K562 (cell line): ENCODE data around the gene ITGAX. TPM values are rescaled to one million over a fixed set of nuclear protein-coding genes. Genes with fewer than 3 reads are reported as not detected.

Experiments
- ATF3 ChIP-seq, 2 experiments: fragments of 450-650 bp in 1 of 2; sonication (generic) in 1 of 2; formaldehyde crosslinking in 1 of 2; IDR thresholded peaks in 1 of 2; conservative IDR thresholded peaks in 1 of 2; 2 replicates each; pipeline versions ENCODE4 v1.6.1 to v1.8.1; 2016 to 2023; ENCODE audit warnings: mild to moderate bottlenecking in 2 of 2, moderate library complexity in 2 of 2, inconsistent platforms in 1 of 2, missing genetic modification reagents in 1 of 2
- ATF7 ChIP-seq: fragments of 450-650 bp; IDR thresholded peaks from 2 replicates; pipeline ENCODE4 v1.7.1; 2014; ENCODE audit warnings: mild to moderate bottlenecking, moderate library complexity
- BMI1 ChIP-seq: fragments of 150-350 bp; IDR thresholded peaks from 2 replicates; pipeline ENCODE4 v1.6.1; 2014; ENCODE audit warnings: low read length
- CC2D1A ChIP-seq: fragments of 450-650 bp; IDR thresholded peaks from 2 replicates; pipeline ENCODE4 v1.6.1; 2017; ENCODE audit warnings: mild to moderate bottlenecking
- CREB3L1 ChIP-seq: fragments of 450-650 bp; IDR thresholded peaks from 2 replicates; pipeline ENCODE4 v1.6.1; 2014; ENCODE audit warnings: low read depth, mild to moderate bottlenecking, moderate library complexity, borderline replicate concordance
- ELK3 ChIP-seq: fragments of 450-650 bp; formaldehyde crosslinking; IDR thresholded peaks from 2 replicates; pipeline ENCODE4 v1.4.0; 2020; ENCODE audit warnings: mild to moderate bottlenecking
- FOXJ2 ChIP-seq: fragments of 200-800 bp; sonication (Bioruptor generic); IDR thresholded peaks from 2 replicates; pipeline ENCODE4 v1.6.1; 2016; ENCODE audit warnings: missing genetic modification characterization, missing compliant biosample characterization
- FUS ChIP-seq: fragments of 200-400 bp; formaldehyde crosslinking; optimal IDR thresholded peaks from 2 replicates; pipeline ENCODE3; 2017; ENCODE audit warnings: low read depth, low read length
- NFE2 ChIP-seq: IDR thresholded peaks from 2 replicates; pipeline ENCODE4 v1.6.1; 2014; ENCODE audit warnings: antibody characterized with exemption, low read depth
- NFRKB ChIP-seq: fragments of 450-650 bp; IDR thresholded peaks from 2 replicates; pipeline ENCODE4 v1.6.1; 2016; ENCODE audit warnings: low read depth
- NRF1 ChIP-seq, 2 experiments: fragments of 450-650 bp; IDR thresholded peaks in 1 of 2; conservative IDR thresholded peaks in 1 of 2; 2 replicates each; pipeline ENCODE4 v1.6.1; 2014; ENCODE audit warnings: mild to moderate bottlenecking in 2 of 2
- PCBP2 ChIP-seq: fragments of 200-400 bp; formaldehyde crosslinking; IDR thresholded peaks from 2 replicates; pipeline ENCODE4 v1.6.1; 2018; ENCODE audit warnings: low read length, low read depth, mild to moderate bottlenecking, moderate library complexity; ENCODE audit not compliant: poor library complexity, severe bottlenecking
- RAD21 ChIP-seq, 2 experiments: fragments of 250-450 bp in 1 of 2; fragments of 450-650 bp in 1 of 2; sonication (Bioruptor Pico) in 1 of 2; formaldehyde crosslinking in 1 of 2; IDR thresholded peaks in 1 of 2; conservative IDR thresholded peaks in 1 of 2; 2 replicates each; pipeline versions ENCODE4 v1.4.0 to v1.8.0; 2020 to 2022; ENCODE audit warnings: mild to moderate bottlenecking in 2 of 2, moderate library complexity in 1 of 2
- RFX5 ChIP-seq: IDR thresholded peaks from 2 replicates; pipeline ENCODE4 v1.6.1; 2011; ENCODE audit warnings: low read depth, mild to moderate bottlenecking, improper control_type of control experiment, low read length
- STAT5A ChIP-seq: IDR thresholded peaks from 2 replicates; pipeline ENCODE4 v1.6.1; 2012; ENCODE audit warnings: low read length, inconsistent platforms, borderline replicate concordance
- TRIM25 ChIP-seq: fragments of 450-650 bp; IDR thresholded peaks from 2 replicates; pipeline ENCODE4 v1.7.0; 2016; ENCODE audit warnings: borderline replicate concordance
- YBX1 ChIP-seq: fragments of 450-650 bp; IDR thresholded peaks from 2 replicates; pipeline ENCODE4 v1.7.1; 2016; ENCODE audit warnings: mild to moderate bottlenecking
- YY1 ChIP-seq, 3 experiments: IDR thresholded peaks; 2 replicates each; pipeline ENCODE4 v1.6.1; 2011; ENCODE audit warnings: low read length in 2 of 3, mild to moderate bottlenecking in 2 of 3, moderate library complexity in 2 of 3, borderline replicate concordance in 1 of 3, control low read depth in 1 of 3, low read depth in 1 of 3; ENCODE audit not compliant: insufficient read depth in 3 of 3, insufficient replicate concordance in 2 of 3, control insufficient read depth in 1 of 3, insufficient read length in 1 of 3; ENCODE audit errors: extremely low read depth in 1 of 3
- ZNF197 ChIP-seq: fragments of 200-800 bp; sonication (Bioruptor generic); IDR thresholded peaks from 2 replicates; pipeline ENCODE4 v1.6.1; 2016; ENCODE audit warnings: low read depth, missing genetic modification characterization, missing compliant biosample characterization
- ZNF217 ChIP-seq: sonication (generic); formaldehyde crosslinking; IDR thresholded peaks from 2 replicates; pipeline ENCODE4 v1.8.0; 2022; ENCODE audit warnings: mild to moderate bottlenecking, missing genetic modification reagents
- ZNF232 ChIP-seq: sonication (generic); formaldehyde crosslinking; IDR thresholded peaks from 2 replicates; pipeline ENCODE4 v1.8.0; 2022; ENCODE audit warnings: mild to moderate bottlenecking, missing genetic modification reagents
- ZNF24 ChIP-seq: fragments of 450-650 bp; IDR thresholded peaks from 2 replicates; pipeline ENCODE4 v1.6.1; 2016
- polyA plus RNA-seq, 8 experiments: library from polyadenylated mRNA; depleted of rRNA in 4 of 8; stranded (reverse) in 5 of 8; unstranded in 3 of 8; fragments of >200 nt; fragmentation: Nextera tagmentation in 2 of 8; fragmentation: Illumina TruSeq in 1 of 8; extraction: Ambion mirVana in 2 of 8; extraction: Trizol in 1 of 8; gene quantifications; 2 replicates each; pipeline versions ENCODE4 v1.2.1 to v1.2.3, GENCODE V29; 2011 to 2014; ENCODE audit warnings: inconsistent platforms in 1 of 8, missing spikeins in 1 of 8
- total RNA-seq, 7 experiments: library from RNA; depleted of rRNA in 6 of 7; stranded (reverse); fragments of >200 nt in 6 of 7; fragmentation: Illumina TruSeq in 2 of 7; extraction: Trizol in 2 of 7; gene quantifications; 2 replicates each; pipeline versions ENCODE4 v1.2.1 to v1.2.3, GENCODE V29; 2011 to 2021; ENCODE audit warnings: low replicate concordance in 1 of 7

The ITGAX gene
- total and polyA plus RNA-seq, 9 of the 15 experiments (the other 6 are each of a cell fraction or from before 2014, with no cell fraction given), result 0.03 to 0.58 (median 0.14) TPM

- TF ChIP-seq ZNF197 (CRISPR knock-in tag) (no peak), NRF1 (conservative IDR thresholded peaks at IDR 0.05 in 1 of 2, IDR thresholded peaks at IDR 0.05 in 1 of 2) (0 out of 4 replicates have a peak, but pooled peaks have one; percentile 19 to 27), PCBP2 (no peak), RAD21 (CRISPR knock-in tag; conservative IDR thresholded peaks at IDR 0.05 in 1 of 2, IDR thresholded peaks at IDR 0.05 in 1 of 2) (no peak), ZNF232 (CRISPR knock-in tag) (no peak), ZNF217 (CRISPR knock-in tag) (no peak), ATF3 (IDR thresholded peaks at IDR 0.05) (peak; percentile 14; the same call in 1 of the 2 replicates), ATF3 (CRISPR knock-in tag; conservative IDR thresholded peaks at IDR 0.05) (no peak), TRIM25 (no peak), STAT5A (no peak), FUS (no peak), YY1 (IDR thresholded peaks at IDR 0.05; ENCODE audit: borderline replicate concordance in 1 of 3, control insufficient read depth in 1 of 3, extremely low read depth in 1 of 3, insufficient read depth in 3 of 3, insufficient read length in 1 of 3, insufficient replicate concordance in 2 of 3, low read depth in 1 of 3, low read length in 2 of 3) (peak in 2 of 3 experiments; percentile 59), NFRKB (no peak), NFE2 (no peak), FOXJ2 (tag) (peak; percentile 97), CREB3L1 (no peak), CC2D1A (no peak), RFX5 (no peak), BMI1 (peak; percentile 75), ZNF24 (no peak), ATF7 (peak; percentile 60), YBX1 (no peak), ELK3 (no peak)
Observed at GRCh38 chr16:31386157-31386984, 31.4 kb downstream of the ITGAX start (continued).
